SH-SY5Y (cell line): ENCODE measurements around the gene KBTBD12.

ENCODE experiments used
- GATA2 ChIP-seq: IDR thresholded peaks from 2 replicates; pipeline ENCODE4 v1.6.1; 2011; ENCODE audit warnings: mild to moderate bottlenecking, low read depth, low read length
- GATA3 ChIP-seq: IDR thresholded peaks from 2 replicates; pipeline ENCODE4 v1.6.1; 2011; ENCODE audit warnings: low read depth, mild to moderate bottlenecking, low read length, moderate library complexity

- TF ChIP-seq GATA2 (no peak), GATA3 (no peak)
Measured at GRCh38 chr3:127888156-127888555, 26.9 kb upstream of the KBTBD12 start.
